Left kidney (tissue), 2 donors: ENCODE measurements around the gene GSS. TPM values are rescaled to one million over a fixed set of nuclear protein-coding genes. Genes with fewer than 3 reads are reported as not detected.

Experiments
- DNase-seq: peaks from one replicate; pipeline ENCODE4 v3.0.0-alpha.2; 2013
- polyA plus RNA-seq: library from polyadenylated mRNA; unstranded; fragments of 120-200 nt; gene quantifications from one replicate; pipeline ENCODE4 v1.2.1, GENCODE V29; 2013; ENCODE audit not compliant: insufficient read length

Gene GSS
- polyA plus RNA-seq, 1 donor = 58.8 TPM

DNA sequence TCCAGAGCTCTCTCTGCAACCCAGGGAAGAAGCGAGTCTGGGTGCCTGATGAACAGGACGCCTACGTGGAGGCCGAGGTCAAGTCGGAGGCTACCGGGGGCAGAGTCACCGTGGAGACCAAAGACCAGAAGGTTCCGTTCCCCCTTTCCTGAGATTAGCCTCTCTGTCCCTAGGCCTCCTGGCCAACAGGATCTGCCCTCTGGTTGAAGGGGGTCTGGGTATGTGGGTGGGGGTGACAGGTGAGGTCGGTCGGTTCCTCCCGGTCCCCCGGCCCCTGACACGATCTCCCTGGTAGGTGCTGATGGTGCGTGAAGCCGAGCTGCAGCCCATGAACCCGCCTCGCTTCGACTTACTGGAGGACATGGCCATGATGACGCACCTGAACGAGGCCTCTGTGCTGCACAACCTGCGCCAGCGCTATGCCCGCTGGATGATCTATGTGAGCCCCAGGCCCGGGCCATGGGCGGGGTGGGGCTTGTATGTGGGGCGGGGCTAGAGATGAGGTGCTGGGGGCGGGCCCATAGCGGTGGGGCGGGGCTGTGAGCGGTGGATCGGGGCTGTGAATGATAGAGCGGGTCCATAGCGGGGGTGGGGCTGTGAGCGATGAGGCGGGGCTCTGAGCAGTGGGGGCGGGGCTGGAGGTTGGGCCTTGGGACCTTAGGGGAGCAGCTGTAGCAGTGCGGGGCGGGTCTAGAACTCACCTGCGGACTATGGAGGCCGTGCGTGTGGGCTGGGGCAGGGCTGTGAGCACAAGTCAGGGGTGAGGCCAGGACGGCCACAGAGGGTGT, 24.0 kb upstream of the GSS start:
- DNase-seq = no peak

- DNase-seq = no peak
Observed at GRCh38 chr20:34978092-34978744, 22.6 kb upstream of the GSS start.

GRCh38 chr20:34977365-34978091, 21.9 kb upstream of the GSS start:
- no peak for DNase-seq

GRCh38 chr20:34976286-34976685, 20.7 kb upstream of the GSS start:
- DNase-seq = no peak

- no peak for DNase-seq
Observed at GRCh38 chr20:34974246-34974645, 18.6 kb upstream of the GSS start.

DNA sequence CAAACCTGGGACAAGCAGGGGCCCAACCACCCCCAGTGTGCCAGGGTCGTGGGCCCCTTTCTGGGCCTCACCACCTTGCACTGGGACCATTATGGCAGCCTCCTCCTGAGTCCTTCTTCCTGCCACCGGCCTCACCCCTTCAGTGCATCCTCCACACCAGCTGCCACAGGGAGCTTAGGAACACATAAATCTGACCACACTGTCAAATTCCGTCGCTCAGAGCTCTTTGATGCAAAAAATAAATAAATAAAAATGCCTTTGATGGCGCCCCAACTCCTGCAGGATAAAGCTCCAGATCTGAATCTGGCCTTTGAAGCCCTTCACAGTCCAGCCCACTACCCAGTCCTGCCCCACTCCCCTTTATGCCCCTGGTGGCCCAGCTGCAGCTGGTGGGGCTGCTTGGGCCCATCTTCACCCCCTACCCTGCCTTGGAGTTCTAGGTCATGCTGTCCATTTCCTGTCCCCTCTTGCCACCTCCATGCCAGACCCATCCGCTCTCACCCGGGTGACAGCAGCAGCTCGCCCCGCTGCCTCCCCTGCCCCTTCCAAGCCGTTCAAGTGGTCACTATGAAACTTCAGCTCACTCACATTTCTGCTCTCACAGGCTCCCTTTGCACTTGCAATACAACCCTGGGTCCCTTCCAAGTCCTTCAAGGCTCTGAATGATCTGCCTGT, 16.1 kb upstream of the GSS start:
- DNase-seq = no peak

- DNase-seq = no peak
Observed at GRCh38 chr20:34970846-34971560, 15.4 kb upstream of the GSS start.

DNA sequence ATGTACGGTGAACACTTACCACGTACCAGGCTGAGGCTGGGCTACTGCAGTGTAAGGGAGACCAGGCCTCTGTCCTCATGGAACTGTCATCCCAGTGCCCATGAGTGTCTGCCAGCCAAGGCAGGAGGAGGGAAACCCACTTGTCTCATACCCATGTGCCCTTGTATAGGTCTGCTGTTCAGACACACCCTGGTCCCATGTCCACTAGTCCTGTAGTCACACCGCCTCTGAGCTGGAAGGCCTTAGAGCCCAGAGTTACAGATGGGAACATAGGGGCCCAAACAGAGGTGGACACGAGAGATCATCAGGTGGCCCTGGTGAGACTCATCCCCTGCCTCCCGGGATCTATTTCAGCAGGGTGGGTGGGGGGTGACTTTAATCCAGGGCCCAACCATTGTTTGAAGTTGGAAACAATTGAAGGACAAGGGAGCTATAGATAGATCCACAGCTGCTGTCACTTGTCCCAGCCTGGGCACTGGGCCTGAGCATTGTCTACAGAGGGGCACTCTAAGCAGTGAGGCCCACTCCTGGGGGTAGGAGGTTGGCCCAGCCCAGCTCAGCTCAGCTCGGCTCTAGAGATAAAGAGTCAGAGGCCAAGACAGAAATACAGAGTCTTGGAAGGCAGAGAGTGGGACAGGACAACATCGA, 14.7 kb upstream of the GSS start:
- no peak for DNase-seq

DNA sequence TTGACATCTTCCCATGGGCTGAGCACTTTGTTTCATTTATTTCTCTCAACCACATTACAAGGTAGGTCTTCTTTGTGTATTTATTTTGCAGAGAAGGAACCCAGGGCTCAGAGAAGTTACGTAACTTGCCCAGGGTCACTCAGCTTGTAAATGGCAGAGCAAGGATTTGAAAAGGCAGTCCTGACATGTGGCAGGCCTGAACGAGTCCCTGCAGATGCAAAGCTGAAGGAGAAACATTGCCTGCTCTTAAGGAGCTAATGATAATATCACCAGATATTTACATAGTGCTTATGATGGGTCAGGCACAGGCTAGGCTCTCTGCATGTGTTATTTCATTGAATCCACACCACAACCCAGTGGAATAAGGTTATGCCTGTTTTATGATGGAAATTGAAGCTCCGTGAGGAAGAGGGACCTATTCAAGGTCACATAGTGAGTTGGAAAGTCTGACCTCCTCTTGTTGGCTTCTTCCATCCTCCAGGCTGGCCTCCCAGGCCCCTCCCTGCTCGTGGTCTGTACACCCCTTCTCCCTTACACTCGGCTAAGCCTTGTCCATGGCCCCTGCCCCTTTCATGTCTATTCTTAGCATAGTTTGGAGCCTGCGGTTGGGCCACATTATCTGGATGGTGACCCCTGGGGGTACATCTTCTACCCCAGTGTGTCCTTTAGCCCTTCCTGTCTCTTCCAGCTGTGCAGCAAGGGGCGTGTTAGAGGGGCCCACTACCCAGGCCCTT, 12.6 kb upstream of the GSS start:
- DNase-seq = no peak

DNA sequence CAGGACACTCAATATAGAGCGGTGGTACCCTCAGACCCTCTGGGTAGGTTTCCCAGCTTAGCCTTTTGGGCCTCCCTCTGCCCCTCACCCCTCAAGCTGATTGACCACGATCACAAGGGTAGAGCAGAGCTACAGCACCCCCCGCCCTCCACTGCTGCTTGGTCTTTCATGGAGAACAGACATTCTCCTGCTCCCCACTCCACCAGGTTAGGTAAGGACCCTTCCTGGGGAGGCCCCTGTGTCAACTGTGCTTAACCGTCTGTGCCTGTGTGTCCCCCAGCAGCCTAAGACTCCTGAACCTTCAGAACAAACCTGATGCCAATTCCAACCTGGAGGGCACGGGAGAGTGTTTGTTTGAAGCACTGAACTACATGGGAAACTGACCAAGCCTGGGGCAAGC, 11.8 kb upstream of the GSS start:
- DNase-seq = no peak

- DNase-seq = no peak
Observed at GRCh38 chr20:34965051-34965450, 9.4 kb upstream of the GSS start.

DNA sequence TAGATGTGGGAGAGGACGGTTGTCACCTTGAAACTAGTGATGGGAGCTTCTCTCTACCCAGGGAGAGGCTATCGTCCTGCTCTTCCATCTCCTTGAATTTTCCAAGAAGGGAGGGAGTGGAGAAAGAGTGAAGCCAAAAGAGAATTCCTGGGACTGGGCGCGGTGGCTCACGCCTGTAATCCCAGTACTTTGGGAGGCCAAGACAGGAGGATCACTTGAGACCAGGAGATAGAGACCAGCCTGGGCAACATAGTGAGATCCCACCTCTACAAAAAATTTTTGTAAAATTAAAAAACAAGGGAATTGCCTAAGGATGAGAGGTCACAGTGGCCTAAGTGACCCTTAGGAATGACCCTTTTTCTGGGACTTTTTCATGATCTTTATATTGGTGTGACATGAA, 8.9 kb upstream of the GSS start:
- DNase-seq = no peak

- DNase-seq = no peak
Observed at GRCh38 chr20:34956751-34957472, 1.3 kb upstream of the GSS start.

GRCh38 chr20:34956041-34956458, 444 bp upstream of the GSS start:
- no peak for DNase-seq

DNA sequence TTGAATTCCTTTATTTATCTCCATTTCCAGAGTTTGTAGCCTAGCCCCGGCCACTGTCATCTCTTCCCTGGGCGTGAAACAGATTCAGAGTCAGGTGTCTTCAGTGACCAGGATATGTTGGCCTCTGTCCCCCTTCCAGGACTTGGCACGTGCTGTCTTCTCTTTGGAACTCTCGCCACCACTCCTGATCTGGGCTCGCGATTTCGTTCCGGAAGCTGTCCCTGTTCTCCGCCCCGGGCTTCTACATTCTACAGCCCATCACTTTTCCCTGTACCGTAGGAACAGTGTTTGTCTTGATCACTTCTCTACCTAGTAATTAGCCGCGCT, 739 bp downstream of the GSS start:
- DNase-seq = no peak

DNA sequence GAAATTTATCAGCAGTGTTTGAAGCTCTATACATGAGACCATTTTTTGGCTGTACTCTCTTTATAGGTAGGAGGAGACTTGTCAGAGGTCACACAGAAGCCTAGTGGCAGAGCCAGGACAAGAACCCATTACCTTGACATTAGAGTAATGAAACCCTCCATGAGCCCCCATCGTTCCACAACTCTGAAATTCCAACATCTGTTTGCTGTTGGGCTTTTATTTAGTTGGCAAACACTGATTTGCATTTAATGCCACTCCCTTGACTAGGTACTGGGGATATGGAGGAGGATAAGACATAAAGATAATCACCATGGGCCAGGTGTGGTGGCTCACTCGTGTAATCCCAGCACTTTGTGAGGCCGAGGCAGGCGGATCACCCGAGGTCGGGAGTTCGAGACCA, 1.6 kb downstream of the GSS start:
- no peak for DNase-seq

- DNase-seq = peak; percentile 67
Observed at GRCh38 chr20:34952671-34953070, 2.9 kb downstream of the GSS start.

DNA sequence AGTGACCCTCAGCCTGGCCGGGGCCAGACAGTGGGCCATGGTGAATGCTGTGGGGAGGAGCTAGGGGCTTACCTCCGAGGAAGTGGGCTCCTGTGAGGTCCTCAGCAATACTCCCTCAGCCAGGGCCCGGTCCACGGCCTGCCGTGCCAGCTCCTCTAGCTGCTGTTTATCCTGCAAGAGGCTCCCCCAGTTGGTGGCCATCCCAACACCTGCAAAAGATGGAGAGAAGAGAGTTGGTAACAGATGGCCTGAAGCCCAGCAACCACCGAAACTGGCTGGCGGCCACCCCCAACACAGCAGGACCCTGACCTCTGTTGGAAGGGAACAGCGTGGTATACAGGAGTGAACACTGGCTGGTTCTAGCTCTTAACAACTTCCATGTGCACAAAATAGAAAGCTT, 4.0 kb downstream of the GSS start:
- no peak for DNase-seq

DNA sequence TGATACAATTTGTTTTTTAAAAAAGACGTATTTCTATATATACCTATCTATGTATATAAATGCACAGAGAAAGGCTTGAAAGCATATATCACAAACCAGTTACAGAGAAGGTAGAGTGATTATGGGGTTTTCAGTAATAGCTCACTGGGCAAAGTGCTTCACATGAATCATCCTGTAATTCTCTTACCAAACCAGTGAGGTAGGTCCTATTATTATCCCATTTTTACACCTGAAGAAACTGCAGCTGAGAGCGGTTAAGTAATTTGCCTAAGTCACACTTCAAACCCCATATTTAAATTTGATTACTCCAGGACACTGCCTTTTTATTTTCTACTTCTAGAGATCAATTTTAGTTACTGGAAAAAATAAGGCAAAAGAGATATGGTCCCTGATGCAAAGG, 4.4 kb downstream of the GSS start:
- no peak for DNase-seq

DNA sequence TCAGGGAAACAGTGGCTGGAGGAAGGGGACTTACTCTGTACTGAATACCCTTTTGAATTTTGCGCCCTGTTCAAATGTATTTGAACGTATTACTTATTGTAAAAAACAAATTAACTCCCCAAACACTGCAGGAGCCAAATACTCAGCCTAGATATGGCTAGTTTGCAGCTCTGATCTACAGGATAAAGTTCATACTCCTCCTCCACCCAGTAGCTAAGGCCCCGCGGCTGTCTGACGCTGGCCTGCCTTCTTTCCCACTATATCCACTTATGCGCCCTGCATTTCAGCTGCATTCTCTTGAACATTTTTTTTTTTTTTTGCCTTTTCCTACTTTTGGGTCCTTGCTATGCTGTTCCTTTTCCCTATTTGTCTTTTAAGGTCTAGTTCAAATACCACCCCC, 6.5 kb downstream of the GSS start:
- DNase-seq = no peak
